Measurements from ENCODE around the gene WNT6.
A peak's percentile ranks its signal among the peaks of the same experiment; 100 is the strongest.

The WNT6 gene

GRCh38 chr2:218821605-218822211 is 37.9 kb upstream of the WNT6 start:
- no peak for DNase-seq (ENCODE audit: low read depth)
- no peak for TF ChIP-seq CTCF (IDR thresholded peaks at IDR 0.05; ENCODE audit: insufficient read depth, low read depth, low read length, missing control alignments)
- H3K4me3 ChIP-seq (ENCODE audit: low read length) = no peak overlapping the region

GRCh38 chr2:218822622-218823021 is 37.0 kb upstream of the WNT6 start:
- H3K4me3 ChIP-seq (ENCODE audit: low read length) = no peak overlapping the region
- no peak for DNase-seq (ENCODE audit: low read depth)
- TF ChIP-seq CTCF (IDR thresholded peaks at IDR 0.05; ENCODE audit: insufficient read depth, low read depth, low read length, missing control alignments) = no peak

GRCh38 chr2:218823196-218823855 is 36.3 kb upstream of the WNT6 start:
- H3K4me3 ChIP-seq (ENCODE audit: low read length) = no peak overlapping the region
- DNase-seq (ENCODE audit: low read depth) = peak; percentile 64
- TF ChIP-seq CTCF (IDR thresholded peaks at IDR 0.05; ENCODE audit: insufficient read depth, low read depth, low read length, missing control alignments) = no peak

- H3K4me3 ChIP-seq (ENCODE audit: low read length) = no peak overlapping the region
- no peak for DNase-seq (ENCODE audit: low read depth)
- no peak for TF ChIP-seq CTCF (IDR thresholded peaks at IDR 0.05; ENCODE audit: insufficient read depth, low read depth, low read length, missing control alignments)
Observed at GRCh38 chr2:218824004-218824403, 35.6 kb upstream of the WNT6 start.

- TF ChIP-seq CTCF (IDR thresholded peaks at IDR 0.05; ENCODE audit: insufficient read depth, low read depth, low read length, missing control alignments) = no peak
- no peak for DNase-seq (ENCODE audit: low read depth)
Observed at GRCh38 chr2:218826791-218827190, 32.8 kb upstream of the WNT6 start.

GRCh38 chr2:218827701-218828476 is 31.7 kb upstream of the WNT6 start:
- TF ChIP-seq CTCF (IDR thresholded peaks at IDR 0.05; ENCODE audit: insufficient read depth, low read depth, low read length, missing control alignments) = no peak
- no peak overlapping the region for H3K4me3 ChIP-seq (ENCODE audit: low read length)

More at GRCh38 chr2:218826791-218827190, 32.8 kb upstream of the WNT6 start:
- no peak overlapping the region for H3K4me3 ChIP-seq (ENCODE audit: low read length)

More at GRCh38 chr2:218827701-218828476, 31.7 kb upstream of the WNT6 start:
- DNase-seq (ENCODE audit: low read depth) = no peak
